ENCODE measurements around the gene SND1.

Gene SND1

GRCh38 chr7:127809261-127809702 is 157.3 kb downstream of the SND1 start (continued):
- TF ChIP-seq, protein P1, sequence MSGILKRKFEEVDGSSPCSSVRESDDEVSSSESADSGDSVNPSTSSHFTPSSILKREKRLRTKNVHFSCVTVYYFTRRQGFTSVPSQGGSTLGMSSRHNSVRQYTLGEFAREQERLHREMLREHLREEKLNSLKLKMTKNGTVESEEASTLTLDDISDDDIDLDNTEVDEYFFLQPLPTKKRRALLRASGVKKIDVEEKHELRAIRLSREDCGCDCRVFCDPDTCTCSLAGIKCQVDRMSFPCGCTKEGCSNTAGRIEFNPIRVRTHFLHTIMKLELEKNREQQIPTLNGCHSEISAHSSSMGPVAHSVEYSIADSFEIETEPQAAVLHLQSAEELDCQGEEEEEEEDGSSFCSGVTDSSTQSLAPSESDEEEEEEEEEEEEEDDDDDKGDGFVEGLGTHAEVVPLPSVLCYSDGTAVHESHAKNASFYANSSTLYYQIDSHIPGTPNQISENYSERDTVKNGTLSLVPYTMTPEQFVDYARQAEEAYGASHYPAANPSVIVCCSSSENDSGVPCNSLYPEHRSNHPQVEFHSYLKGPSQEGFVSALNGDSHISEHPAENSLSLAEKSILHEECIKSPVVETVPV (CRISPR knock-in tag; IDR thresholded peaks at IDR 0.05), result no peak

- ATAC-seq, result no peak
- TF ChIP-seq ZC3H10 (CRISPR knock-in tag; IDR thresholded peaks at IDR 0.05) (no peak), ZNF70 (CRISPR knock-in tag; IDR thresholded peaks at IDR 0.05) (no peak), SNAI2 (CRISPR knock-in tag; IDR thresholded peaks at IDR 0.05) (no peak), TOX (CRISPR knock-in tag; IDR thresholded peaks at IDR 0.05; ENCODE audit: borderline replicate concordance) (no peak), OSR1 (CRISPR knock-in tag; IDR thresholded peaks at IDR 0.05) (no peak), ARNTL (CRISPR knock-in tag; IDR thresholded peaks at IDR 0.05; ENCODE audit: borderline replicate concordance, low read depth) (no peak), ZFP3 (CRISPR knock-in tag; IDR thresholded peaks at IDR 0.05) (no peak), ZFP30 (CRISPR knock-in tag; IDR thresholded peaks at IDR 0.05) (no peak), ZNF565 (CRISPR knock-in tag; conservative IDR thresholded peaks at IDR 0.05; ENCODE audit: low read depth) (no peak), ESRRG (CRISPR knock-in tag; IDR thresholded peaks at IDR 0.05) (no peak), TCF4 (CRISPR knock-in tag; IDR thresholded peaks at IDR 0.05; ENCODE audit: borderline replicate concordance) (no peak), GLIS3 (CRISPR knock-in tag; IDR thresholded peaks at IDR 0.05) (no peak), PPARA (CRISPR knock-in tag; IDR thresholded peaks at IDR 0.05; ENCODE audit: borderline replicate concordance) (no peak), ZNF8 (CRISPR knock-in tag; IDR thresholded peaks at IDR 0.05) (no peak), ISL1 (CRISPR knock-in tag; IDR thresholded peaks at IDR 0.05) (no peak), CSDC2 (CRISPR knock-in tag; IDR thresholded peaks at IDR 0.05) (no peak)
- TF ChIP-seq, protein P1 (CRISPR knock-in tag; IDR thresholded peaks at IDR 0.05), result no peak
- TF ChIP-seq, protein P2, sequence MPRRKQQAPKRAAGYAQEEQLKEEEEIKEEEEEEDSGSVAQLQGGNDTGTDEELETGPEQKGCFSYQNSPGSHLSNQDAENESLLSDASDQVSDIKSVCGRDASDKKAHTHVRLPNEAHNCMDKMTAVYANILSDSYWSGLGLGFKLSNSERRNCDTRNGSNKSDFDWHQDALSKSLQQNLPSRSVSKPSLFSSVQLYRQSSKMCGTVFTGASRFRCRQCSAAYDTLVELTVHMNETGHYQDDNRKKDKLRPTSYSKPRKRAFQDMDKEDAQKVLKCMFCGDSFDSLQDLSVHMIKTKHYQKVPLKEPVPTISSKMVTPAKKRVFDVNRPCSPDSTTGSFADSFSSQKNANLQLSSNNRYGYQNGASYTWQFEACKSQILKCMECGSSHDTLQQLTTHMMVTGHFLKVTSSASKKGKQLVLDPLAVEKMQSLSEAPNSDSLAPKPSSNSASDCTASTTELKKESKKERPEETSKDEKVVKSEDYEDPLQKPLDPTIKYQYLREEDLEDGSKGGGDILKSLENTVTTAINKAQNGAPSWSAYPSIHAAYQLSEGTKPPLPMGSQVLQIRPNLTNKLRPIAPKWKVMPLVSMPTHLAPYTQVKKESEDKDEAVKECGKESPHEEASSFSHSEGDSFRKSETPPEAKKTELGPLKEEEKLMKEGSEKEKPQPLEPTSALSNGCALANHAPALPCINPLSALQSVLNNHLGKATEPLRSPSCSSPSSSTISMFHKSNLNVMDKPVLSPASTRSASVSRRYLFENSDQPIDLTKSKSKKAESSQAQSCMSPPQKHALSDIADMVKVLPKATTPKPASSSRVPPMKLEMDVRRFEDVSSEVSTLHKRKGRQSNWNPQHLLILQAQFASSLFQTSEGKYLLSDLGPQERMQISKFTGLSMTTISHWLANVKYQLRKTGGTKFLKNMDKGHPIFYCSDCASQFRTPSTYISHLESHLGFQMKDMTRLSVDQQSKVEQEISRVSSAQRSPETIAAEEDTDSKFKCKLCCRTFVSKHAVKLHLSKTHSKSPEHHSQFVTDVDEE (CRISPR knock-in tag; IDR thresholded peaks at IDR 0.05), result no peak
- TF ChIP-seq, protein P3, sequence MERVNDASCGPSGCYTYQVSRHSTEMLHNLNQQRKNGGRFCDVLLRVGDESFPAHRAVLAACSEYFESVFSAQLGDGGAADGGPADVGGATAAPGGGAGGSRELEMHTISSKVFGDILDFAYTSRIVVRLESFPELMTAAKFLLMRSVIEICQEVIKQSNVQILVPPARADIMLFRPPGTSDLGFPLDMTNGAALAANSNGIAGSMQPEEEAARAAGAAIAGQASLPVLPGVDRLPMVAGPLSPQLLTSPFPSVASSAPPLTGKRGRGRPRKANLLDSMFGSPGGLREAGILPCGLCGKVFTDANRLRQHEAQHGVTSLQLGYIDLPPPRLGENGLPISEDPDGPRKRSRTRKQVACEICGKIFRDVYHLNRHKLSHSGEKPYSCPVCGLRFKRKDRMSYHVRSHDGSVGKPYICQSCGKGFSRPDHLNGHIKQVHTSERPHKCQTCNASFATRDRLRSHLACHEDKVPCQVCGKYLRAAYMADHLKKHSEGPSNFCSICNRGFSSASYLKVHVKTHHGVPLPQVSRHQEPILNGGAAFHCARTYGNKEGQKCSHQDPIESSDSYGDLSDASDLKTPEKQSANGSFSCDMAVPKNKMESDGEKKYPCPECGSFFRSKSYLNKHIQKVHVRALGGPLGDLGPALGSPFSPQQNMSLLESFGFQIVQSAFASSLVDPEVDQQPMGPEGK (CRISPR knock-in tag; IDR thresholded peaks at IDR 0.05; ENCODE audit: borderline replicate concordance), result no peak
Observed at GRCh38 chr7:127810113-127810512, 158.1 kb downstream of the SND1 start.

GRCh38 chr7:127810696-127811660 is 159.0 kb downstream of the SND1 start:
- no peak for ATAC-seq
- TF ChIP-seq, protein P1 (CRISPR knock-in tag; IDR thresholded peaks at IDR 0.05), result no peak
- TF ChIP-seq GLIS3 (CRISPR knock-in tag; IDR thresholded peaks at IDR 0.05), result no peak
- TF ChIP-seq RARB (CRISPR knock-in tag; IDR thresholded peaks at IDR 0.05), result no peak
- no peak for TF ChIP-seq CSDC2 (CRISPR knock-in tag; IDR thresholded peaks at IDR 0.05)
- TF ChIP-seq, protein P3 (CRISPR knock-in tag; IDR thresholded peaks at IDR 0.05; ENCODE audit: borderline replicate concordance), result no peak
- TF ChIP-seq CREB5 (CRISPR knock-in tag; IDR thresholded peaks at IDR 0.05; ENCODE audit: low read depth), result no peak
- TF ChIP-seq, protein P2 (CRISPR knock-in tag; IDR thresholded peaks at IDR 0.05), result no peak
- TF ChIP-seq ARNTL (CRISPR knock-in tag; IDR thresholded peaks at IDR 0.05; ENCODE audit: borderline replicate concordance, low read depth), result no peak
